H1 (cell line): ENCODE results near the gene ILDR2. TPM values are rescaled to one million over a fixed set of nuclear protein-coding genes. Genes with fewer than 3 reads are reported as not detected.

Experiments
- CTCF ChIA-PET: fragments of 300-600 bp; sonication (Branson Sonifier 250); formaldehyde crosslinking; loops from one replicate; lab custom pipeline; 2021; ENCODE audit not compliant: partially characterized antibody; lab: Charles Lee
- POLR2A ChIA-PET: fragments of 300-600 bp; sonication (Branson Sonifier 250); formaldehyde crosslinking; loops from one replicate; lab custom pipeline; 2021; ENCODE audit warnings: inconsistent platforms; ENCODE audit not compliant: partially characterized antibody; lab: Charles Lee
- DNase-seq, 2 experiments: peaks; one replicate each; pipeline versions ENCODE4 v3.0.0 to v3.0.0-alpha.2; 2010 to 2022; ENCODE audit warnings: low spot score in 2 of 2, low read depth in 1 of 2, mixed read lengths in 1 of 2
- FAIRE-seq: peaks from 2 replicates; lab custom pipeline; 2011; peaks lifted over from hg19 to GRCh38; lab: Jason Lieb, UNC
- H2AFZ ChIP-seq: 2 replicates; pipeline ENCODE4 v1.8.1; 2012; ENCODE audit warnings: low read length, inconsistent platforms
- H2AK5ac ChIP-seq: 2 replicates; pipeline ENCODE4 v1.6.1; 2013; ENCODE audit warnings: low read depth, low read length
- H2BK120ac ChIP-seq: replicated peaks from 2 replicates; pipeline ENCODE3; 2013; ENCODE audit warnings: low read depth, low read length, inconsistent platforms
- H2BK12ac ChIP-seq: 2 replicates; pipeline ENCODE4 v1.6.1; 2013; ENCODE audit warnings: low read depth, low read length
- H2BK15ac ChIP-seq: 2 replicates; pipeline ENCODE4 v1.6.1; 2013; ENCODE audit warnings: low read length
- H2BK20ac ChIP-seq: 2 replicates; pipeline ENCODE4 v1.6.1; 2013; ENCODE audit warnings: low read length
- H2BK5ac ChIP-seq: 2 replicates; pipeline ENCODE4 v1.6.1; 2013; ENCODE audit warnings: low read depth, low read length
- H3K14ac ChIP-seq: 2 replicates; pipeline ENCODE4 v1.6.1; 2013; ENCODE audit warnings: inconsistent platforms; ENCODE audit not compliant: insufficient read length
- H3K18ac ChIP-seq: 2 replicates; pipeline ENCODE4 v1.6.1; 2013; ENCODE audit warnings: low read length; ENCODE audit errors: extremely low read depth
- H3K23ac ChIP-seq: 2 replicates; pipeline ENCODE4 v1.6.1; 2013; ENCODE audit warnings: inconsistent platforms; ENCODE audit not compliant: insufficient read length
- H3K23me2 ChIP-seq: 2 replicates; pipeline ENCODE4 v1.6.1; 2013; ENCODE audit warnings: low read depth, low read length
- H3K27ac ChIP-seq: 2 replicates; pipeline ENCODE4 v1.6.1; 2011; ENCODE audit warnings: low read depth, low read length, inconsistent platforms
- H3K27me3 ChIP-seq, 4 experiments: replicated peaks in 1 of 4; 1 replicate in 1 of 4; 2 replicates in 3 of 4; pipeline versions ENCODE4 v1.6.1 to v1.8.1; 2011 to 2013; ENCODE audit warnings: low read length in 3 of 4, mild to moderate bottlenecking in 3 of 4, inconsistent platforms in 2 of 4, mixed read lengths in 2 of 4, moderate library complexity in 1 of 4; ENCODE audit not compliant: control insufficient read depth in 3 of 4, insufficient read depth in 3 of 4; ENCODE audit errors: extremely low read depth in 1 of 4
- H3K36me3 ChIP-seq, 4 experiments: 2 replicates each; pipeline versions ENCODE4 v1.6.1 to v1.8.1; 2011 to 2013; ENCODE audit warnings: mild to moderate bottlenecking in 4 of 4, low read length in 3 of 4, moderate library complexity in 2 of 4, control low read depth in 1 of 4, inconsistent platforms in 1 of 4; ENCODE audit not compliant: insufficient read depth in 4 of 4, control insufficient read depth in 2 of 4
- H3K4ac ChIP-seq: replicated peaks from 2 replicates; pipeline ENCODE3; 2013; ENCODE audit warnings: low read length, low read depth, mixed read lengths, inconsistent platforms; ENCODE audit not compliant: insufficient read length
- H3K4me1 ChIP-seq, 4 experiments: replicated peaks in 1 of 4; 1 replicate in 1 of 4; 2 replicates in 3 of 4; pipeline versions ENCODE4 v1.6.1 to v1.8.1; 2011 to 2013; ENCODE audit warnings: low read length in 3 of 4, inconsistent platforms in 2 of 4, mixed read lengths in 1 of 4; ENCODE audit not compliant: insufficient read depth in 4 of 4, control insufficient read depth in 3 of 4
- H3K4me2 ChIP-seq, 2 experiments: 2 replicates each; pipeline versions ENCODE4 v1.6.1 to v1.8.1; 2011 to 2013; ENCODE audit warnings: low read depth in 2 of 2, low read length in 2 of 2, control low read depth in 1 of 2, inconsistent platforms in 1 of 2, mild to moderate bottlenecking in 1 of 2; ENCODE audit not compliant: insufficient read depth in 1 of 2
- H3K4me3 ChIP-seq, 4 experiments: fragments of 200-600, 300-600 bp in 1 of 4; sonication (generic), shearing (Covaris generic), sonication (Bioruptor Twin) in 1 of 4; 2 replicates each; pipeline versions ENCODE4 v1.5.1 to v1.8.1; 2011 to 2016; ENCODE audit warnings: low read length in 4 of 4, low read depth in 3 of 4, control low read depth in 2 of 4, inconsistent platforms in 2 of 4, mild to moderate bottlenecking in 2 of 4, mixed read lengths in 1 of 4, moderate library complexity in 1 of 4; ENCODE audit not compliant: insufficient read depth in 2 of 4; ENCODE audit errors: extremely low read depth in 1 of 4
- H3K56ac ChIP-seq: replicated peaks from 2 replicates; pipeline ENCODE3; 2013; ENCODE audit warnings: low read depth, mild to moderate bottlenecking, mixed read lengths, low read length, inconsistent platforms; ENCODE audit not compliant: insufficient read length
- H3K79me1 ChIP-seq: 2 replicates; pipeline ENCODE4 v1.6.1; 2013; ENCODE audit warnings: low read depth, low read length, control low read depth
- H3K79me2 ChIP-seq, 2 experiments: 2 replicates each; pipeline versions ENCODE4 v1.6.1 to v1.8.1; 2012 to 2013; ENCODE audit warnings: low read length in 2 of 2, mild to moderate bottlenecking in 2 of 2, inconsistent platforms in 1 of 2; ENCODE audit not compliant: insufficient read depth in 2 of 2, control insufficient read depth in 1 of 2
- H3K9ac ChIP-seq, 4 experiments: replicated peaks in 1 of 4; 1 replicate in 1 of 4; 2 replicates in 3 of 4; pipeline versions ENCODE4 v1.6.1 to v1.8.1; 2011 to 2013; ENCODE audit warnings: low read depth in 3 of 4, low read length in 3 of 4, control low read depth in 2 of 4, mild to moderate bottlenecking in 2 of 4, moderate library complexity in 2 of 4, inconsistent platforms in 1 of 4; ENCODE audit errors: extremely low read depth in 1 of 4
- H3K9me3 ChIP-seq, 2 experiments: 2 replicates each; pipeline versions ENCODE4 v1.6.1 to v1.8.1; 2012 to 2013; ENCODE audit warnings: mild to moderate bottlenecking in 2 of 2, moderate library complexity in 2 of 2, control low read depth in 1 of 2, inconsistent platforms in 1 of 2, low read depth in 1 of 2, low read length in 1 of 2, mixed read lengths in 1 of 2; ENCODE audit not compliant: insufficient read depth in 2 of 2
- H4K20me1 ChIP-seq, 2 experiments: replicated peaks in 1 of 2; 2 replicates each; pipeline versions ENCODE3 to v1.8.1; 2011 to 2013; ENCODE audit warnings: inconsistent platforms in 2 of 2, low read length in 2 of 2, mild to moderate bottlenecking in 1 of 2; ENCODE audit not compliant: insufficient read depth in 2 of 2, control insufficient read depth in 1 of 2
- H4K5ac ChIP-seq: 2 replicates; pipeline ENCODE4 v1.6.1; 2013; ENCODE audit warnings: low read length, low read depth, mixed read lengths, inconsistent platforms; ENCODE audit not compliant: insufficient read length
- H4K8ac ChIP-seq: 2 replicates; pipeline ENCODE4 v1.8.0; 2013; ENCODE audit warnings: mild to moderate bottlenecking, moderate library complexity, low read length, inconsistent platforms; ENCODE audit not compliant: insufficient read depth; ENCODE audit errors: extremely low read depth
- H4K91ac ChIP-seq: replicated peaks from 2 replicates; pipeline ENCODE3; 2013; ENCODE audit warnings: low read length, mixed read lengths, inconsistent platforms; ENCODE audit not compliant: insufficient read length
- KDM4A ChIP-seq: IDR thresholded peaks from one replicate; pipeline ENCODE4 v1.7.1; 2012; ENCODE audit warnings: low read depth, mild to moderate bottlenecking, moderate library complexity, low read length, inconsistent platforms; ENCODE audit not compliant: severe bottlenecking
- WGBS, 2 experiments: shearing (Covaris generic) in 1 of 2; methylation state at CpG; one replicate each; pipeline versions ENCODE4 v1.1.6 to v1.1.7; 2013 to 2015; ENCODE audit warnings: low lambda C conversion rate in 2 of 2, mixed read lengths in 2 of 2, inconsistent platforms in 1 of 2, low coverage in 1 of 2, missing lambda C conversion rate in 1 of 2; ENCODE audit not compliant: insufficient replicate concordance in 2 of 2, insufficient coverage in 1 of 2, insufficient read length in 1 of 2; ENCODE audit errors: extremely low coverage in 1 of 2, missing lambda C conversion rate in 1 of 2; 5-methylcytosine and 5-hydroxymethylcytosine counted together
- polyA plus RNA-seq, 7 experiments: library from polyadenylated mRNA; depleted of rRNA in 3 of 7; stranded (reverse) in 5 of 7; unstranded in 2 of 7; fragments of >200 nt in 5 of 7; fragments of 200-250 nt in 2 of 7; gene quantifications; 1 replicate in 5 of 7; 2 replicates in 1 of 7; 4 replicates in 1 of 7; pipeline versions ENCODE4 v1.2.1 to v1.2.3, GENCODE V29; 2011 to 2013; ENCODE audit warnings: missing spikeins in 2 of 7, mixed read lengths in 2 of 7
- total RNA-seq: library from RNA; stranded (reverse); fragmentation: NEBNext Ultra II Directional; extraction: Animal tissue kit (Norgen Biotek cat#: 25700); gene quantifications from 2 replicates; pipeline ENCODE4 v1.2.1, GENCODE V29; 2021

ILDR2 gene
- total and polyA plus RNA-seq, 2 of the 8 experiments (the other 6 are each of a cell fraction or from before 2014, with no cell fraction given), result 0.85 to 0.86 TPM

DNA sequence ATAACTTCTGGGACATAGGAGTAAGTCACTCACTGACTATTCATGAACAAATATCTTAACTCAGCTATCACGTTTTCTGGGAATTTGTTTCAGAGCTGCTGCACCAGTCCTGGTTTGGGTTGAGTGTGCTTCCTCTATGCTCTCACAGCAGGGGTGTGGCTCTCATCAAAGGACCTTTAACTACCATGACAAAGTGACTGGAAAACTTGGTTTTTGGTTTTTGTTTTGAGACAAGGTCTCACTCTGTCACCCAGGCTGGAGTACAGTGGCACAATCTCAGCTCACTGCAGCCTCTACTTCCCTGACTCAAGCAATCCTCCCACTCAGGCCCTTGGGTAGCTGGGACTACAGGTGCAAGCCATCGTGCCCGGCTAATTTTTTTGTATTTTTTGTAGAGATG, 4.1 kb downstream of the ILDR2 start:
- Histone ChIP-seq H4K5ac (no peak overlapping the region), H2BK5ac (no peak overlapping the region), H3K27ac (no peak overlapping the region), H2BK15ac (no peak overlapping the region), H3K4me3 (no peak overlapping the region), H2AK5ac (no peak overlapping the region), H3K9ac (no peak overlapping the region), H3K4ac (no peak overlapping the region), H3K23ac (no peak overlapping the region), H2BK20ac (no peak overlapping the region), H3K79me2 (no peaks in the 10 kb centered on the region), H3K56ac (no peak overlapping the region), H3K4me2 (no peak overlapping the region), H3K36me3 (no peaks in the 10 kb centered on the region), H3K4me1 (peaks cover 0 to 11% (median under 1%) of the 10 kb centered on the region in 4 experiments; a peak in 3 of 7 replicates), H2BK12ac (no peak overlapping the region), H3K18ac (no peak overlapping the region), H3K23me2 (peaks cover 8% of the 10 kb centered on the region; the same call in 1 of the 2 replicates), H4K8ac (no peak overlapping the region), H4K91ac (no peak overlapping the region), H3K9me3 (no peaks in the 10 kb centered on the region), H2AFZ (no peak overlapping the region), H3K14ac (no peak overlapping the region), H4K20me1 (peaks cover under 1 to 2% of the 10 kb centered on the region in 2 experiments), H3K79me1 (no peaks in the 10 kb centered on the region), H3K27me3 (peaks cover 15 to 31% (median 25%) of the 10 kb centered on the region in 4 experiments), H2BK120ac (no peak overlapping the region)
- POLR2A ChIA-PET, result interaction anchor here (1.3 kb wide), 1 partner anchor 9 kb away, joined by 3 read pairs; no protein-coding TSS in a partner anchor
- CTCF ChIA-PET, result interaction anchor here (1.2 to 6.2 kb wide), 2 partner anchors 61 to 88 kb away, joined by 3 to 43 read pairs; no protein-coding TSS in a partner anchor
- no peak for DNase-seq
- no peak for FAIRE-seq
- TF ChIP-seq KDM4A, result no peak
- WGBS, 2 experiments, result 87% methylated on average over 3 of the region's 3 CpGs; no CpG with 5 or more reads in 1 of the 2 experiments
